NCI-H146 treated with DMSO at 0.1 percent for 48 hours (cell line): ENCODE measurements around the gene C1QBP.
"Not testable (repeated sequence)": the region's sequence is repeated elsewhere in the genome, so short reads cannot be mapped to it uniquely, and the experiment has no call there.

Experiments used
- DNase-seq: peaks from one replicate; lab custom pipeline; 2025; ENCODE audit not compliant: unreplicated experiment; lab: John Stamatoyannopoulos, UW

C1QBP gene

GRCh38 chr17:5434984-5435383 lies 4.0 kb downstream of the C1QBP start:
- no peak for DNase-seq

- DNase-seq = no peak
These were observed 6.9 kb downstream of the C1QBP start for GRCh38 chr17:5431949-5432556.

GRCh38 chr17:5431234-5431633 lies 7.7 kb downstream of the C1QBP start:
- not testable (repeated sequence) for DNase-seq

GRCh38 chr17:5430413-5430999 lies 8.4 kb downstream of the C1QBP start:
- DNase-seq = no peak

- no peak for DNase-seq
These were observed 9.6 kb downstream of the C1QBP start for GRCh38 chr17:5429191-5429887.

GRCh38 chr17:5425826-5426225 lies 13.1 kb downstream of the C1QBP start:
- no peak for DNase-seq

GRCh38 chr17:5424909-5425308 lies 14.0 kb downstream of the C1QBP start:
- DNase-seq = no peak

GRCh38 chr17:5422505-5422904 lies 16.4 kb downstream of the C1QBP start:
- DNase-seq = no peak

GRCh38 chr17:5419959-5420653 lies 18.8 kb downstream of the C1QBP start, which contains the start of gene RPAIN:
RPAIN (plus strand) TSS chr17:5420182; CDS start chr17:5420211, 29 bp downstream.
- peak; percentile 96 for DNase-seq

GRCh38 chr17:5419356-5419958 lies 19.5 kb downstream of the C1QBP start, which contains the start of gene NUP88:
NUP88 (minus strand) TSS chr17:5419662; CDS start chr17:5419650, 12 bp downstream.
- DNase-seq = peak; percentile 96

GRCh38 chr17:5418858-5419355 lies 20.0 kb downstream of the C1QBP start:
- DNase-seq = peak; percentile 52

GRCh38 chr17:5416901-5417300 lies 22.1 kb downstream of the C1QBP start:
- DNase-seq = peak; percentile 26

- DNase-seq = no peak
These were observed 25.3 kb downstream of the C1QBP start for GRCh38 chr17:5413682-5414081.

GRCh38 chr17:5410594-5411272 lies 28.2 kb downstream of the C1QBP start:
- no peak for DNase-seq

- no peak for DNase-seq
These were observed 30.8 kb downstream of the C1QBP start for GRCh38 chr17:5408186-5408585.

GRCh38 chr17:5405400-5405799 lies 33.6 kb downstream of the C1QBP start:
- DNase-seq = no peak

- DNase-seq = no peak
These were observed 39.2 kb downstream of the C1QBP start for GRCh38 chr17:5399767-5400166.

GRCh38 chr17:5396612-5397011 lies 42.3 kb downstream of the C1QBP start:
- no peak for DNase-seq

- DNase-seq = no peak
These were observed 47.3 kb downstream of the C1QBP start for GRCh38 chr17:5391678-5392077.
